GOT3 (cell line): ENCODE data around the gene RAI1.
"Not testable (repeated sequence)": the region's sequence is repeated elsewhere in the genome, so short reads cannot be mapped to it uniquely, and the experiment has no call there.

Experiments
- DNase-seq: peaks from one replicate; lab custom pipeline; 2025; ENCODE audit warnings: mixed read lengths; lab: John Stamatoyannopoulos, UW

RAI1 gene

DNA sequence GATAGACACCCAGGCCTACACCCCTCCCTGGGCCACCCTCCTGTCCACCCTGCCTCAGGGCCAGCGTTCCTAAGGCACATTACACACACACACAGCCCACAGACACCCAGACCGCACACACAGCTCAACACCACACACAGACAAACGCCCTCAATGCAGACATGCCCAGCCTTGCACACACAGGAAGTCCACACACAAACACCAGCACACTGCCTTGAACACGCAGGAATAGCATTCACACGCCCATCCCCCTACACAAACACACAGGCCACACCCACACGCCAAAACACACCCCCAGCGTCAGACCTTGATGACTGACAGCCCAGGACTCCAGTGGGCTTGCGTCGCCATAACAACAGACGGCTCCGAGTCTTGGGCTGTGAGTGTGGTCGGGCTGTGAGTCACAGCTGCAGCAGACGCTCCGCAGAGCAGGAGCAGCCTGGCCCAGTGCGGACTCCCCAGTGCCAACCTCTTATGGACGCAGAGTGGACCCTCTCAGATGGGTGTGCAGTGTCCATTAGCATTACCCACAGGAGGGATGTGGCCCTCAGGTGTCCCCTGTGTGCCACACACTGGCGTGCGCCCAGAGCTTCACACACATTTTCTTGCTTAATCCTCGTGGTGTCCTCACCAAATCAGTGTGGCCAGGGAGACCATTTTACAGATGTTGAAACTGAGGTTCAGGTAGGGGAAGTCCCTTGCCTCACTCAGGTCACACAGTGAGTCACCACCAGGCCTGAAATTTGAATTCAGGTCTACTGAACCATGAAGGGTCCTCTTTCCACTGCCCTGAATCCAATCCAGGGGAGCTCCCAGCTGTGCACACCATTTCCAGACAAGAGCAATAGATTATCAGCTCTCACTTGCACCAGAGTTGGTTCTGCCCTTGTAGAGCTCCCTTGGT lies 17.8 kb upstream of the RAI1 start:
- peak; percentile 23 for DNase-seq

DNA sequence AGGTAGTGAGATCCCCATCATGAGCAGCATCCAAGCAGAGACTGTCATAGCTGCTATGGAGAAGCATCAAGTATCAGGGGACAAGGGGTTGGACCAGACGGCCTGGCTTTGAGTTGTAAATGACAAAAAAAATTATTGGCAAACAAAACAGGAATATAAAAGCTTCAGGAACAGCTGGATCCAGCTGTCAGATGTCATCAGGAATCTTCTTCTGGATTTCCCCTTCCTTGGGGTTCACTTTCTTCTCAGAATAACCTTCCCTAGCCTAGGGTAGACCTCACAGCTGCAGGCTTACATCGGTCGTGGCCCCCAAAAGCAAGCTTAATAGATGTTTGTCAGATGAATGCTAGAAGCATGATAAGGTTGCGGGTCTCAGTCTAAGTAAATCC lies 17.2 kb upstream of the RAI1 start:
- no peak for DNase-seq

DNA sequence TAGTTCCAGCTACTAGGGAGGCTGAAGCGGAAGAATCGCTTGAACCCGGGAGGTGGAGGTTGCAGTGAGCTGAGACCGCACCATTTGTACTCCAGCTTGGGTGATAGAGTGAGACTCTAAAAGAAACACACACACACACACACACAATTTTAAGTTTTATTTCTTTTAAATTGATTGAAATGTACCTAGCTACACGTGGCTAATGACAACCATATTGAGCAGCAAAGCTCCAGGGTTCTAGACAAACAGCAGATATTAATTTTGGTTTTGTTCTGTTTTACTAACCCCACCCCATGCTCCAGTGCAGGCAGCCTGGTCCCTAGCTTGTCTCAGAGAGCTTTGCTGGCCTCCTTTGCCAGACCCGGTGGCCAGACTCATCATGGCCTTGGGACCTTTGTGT lies 16.0 kb upstream of the RAI1 start:
- no peak for DNase-seq

DNA sequence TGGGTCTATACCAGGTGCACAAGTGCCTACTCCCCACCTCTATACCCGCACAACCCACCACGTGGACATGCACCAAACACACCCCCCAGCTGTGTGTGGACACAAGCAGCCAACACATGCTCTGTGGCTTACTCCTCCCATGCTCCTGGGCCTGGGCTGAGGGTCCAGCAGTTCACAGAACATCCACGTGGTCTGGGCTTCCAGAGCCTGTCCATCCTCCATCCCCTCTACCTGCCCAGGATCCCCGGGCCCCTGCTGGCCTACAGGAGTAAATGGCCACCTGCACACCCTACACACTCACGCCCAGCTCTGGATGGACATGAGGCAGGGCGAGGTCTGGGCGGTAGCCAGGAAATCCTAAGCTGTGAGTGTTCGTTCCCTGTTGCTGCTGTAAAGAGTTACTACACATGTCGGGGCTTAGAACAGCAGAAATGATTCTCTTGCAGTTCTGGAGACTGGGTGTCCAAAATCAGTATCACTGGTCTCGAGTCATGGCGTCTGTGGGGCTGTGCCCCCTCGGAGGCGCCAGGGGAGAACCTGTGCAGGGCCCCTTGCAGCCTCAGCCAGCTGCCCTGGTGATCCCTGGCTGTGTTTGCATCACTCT lies 15.0 kb upstream of the RAI1 start:
- DNase-seq: no peak

DNA sequence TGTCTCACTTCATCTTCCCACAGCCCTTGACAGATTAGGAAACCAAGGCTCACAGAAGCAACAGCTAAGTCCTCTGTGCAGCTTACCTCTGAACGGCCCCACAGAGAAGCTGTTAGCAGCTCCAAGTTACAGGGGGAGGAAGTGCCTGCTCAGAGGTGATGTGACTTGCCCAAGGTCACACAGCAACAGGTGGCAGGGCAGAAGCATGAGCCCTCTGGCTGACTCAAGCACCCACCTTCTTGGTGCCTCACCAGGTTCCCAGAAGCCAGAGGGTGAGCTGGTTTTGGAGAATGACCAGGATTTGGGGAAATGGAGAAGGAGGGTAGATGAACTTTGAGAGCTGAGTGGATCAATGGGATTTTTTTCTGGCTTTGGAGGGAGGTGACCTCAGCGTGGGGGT lies 14.0 kb upstream of the RAI1 start:
- DNase-seq: no peak

DNA sequence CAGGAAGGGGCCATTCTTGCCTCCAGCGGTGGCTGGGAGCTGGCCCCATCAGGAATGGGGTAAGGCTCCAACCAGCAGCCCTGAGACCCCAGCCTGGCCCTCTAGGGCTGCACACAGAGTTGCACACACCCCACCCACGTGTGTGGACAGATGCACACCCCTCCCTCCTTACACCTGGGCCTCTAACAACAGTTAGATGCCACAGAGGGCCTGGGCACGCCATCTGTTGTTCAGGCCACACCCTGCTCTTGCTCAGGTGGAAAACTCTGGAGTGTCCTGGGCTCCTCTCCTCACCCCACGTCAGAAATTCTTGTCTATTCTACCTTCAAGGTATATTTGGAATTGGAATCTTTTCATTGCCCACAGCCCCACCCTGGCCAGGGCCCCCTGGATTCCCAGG lies 13.3 kb upstream of the RAI1 start:
- no peak for DNase-seq

DNA sequence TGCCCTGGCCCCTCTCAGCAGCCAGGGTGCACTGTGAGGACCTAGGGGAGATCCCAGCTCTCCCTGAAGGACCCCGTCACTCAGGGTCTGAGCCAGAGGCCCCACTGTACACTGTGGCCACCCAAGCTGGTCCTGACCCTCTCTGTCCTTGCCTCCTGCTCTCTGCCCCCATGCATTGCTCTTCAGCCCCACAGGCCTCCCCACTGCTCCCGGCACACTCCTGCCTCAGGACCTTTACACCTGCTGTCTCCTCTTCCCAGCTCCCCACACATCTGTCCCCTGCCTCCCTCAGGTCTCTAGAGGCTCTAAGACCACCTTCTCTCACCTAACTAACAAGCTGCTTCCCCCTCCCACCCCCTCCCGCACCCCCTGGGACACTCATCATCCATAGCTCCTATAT lies 12.9 kb upstream of the RAI1 start:
- DNase-seq: no peak

DNA sequence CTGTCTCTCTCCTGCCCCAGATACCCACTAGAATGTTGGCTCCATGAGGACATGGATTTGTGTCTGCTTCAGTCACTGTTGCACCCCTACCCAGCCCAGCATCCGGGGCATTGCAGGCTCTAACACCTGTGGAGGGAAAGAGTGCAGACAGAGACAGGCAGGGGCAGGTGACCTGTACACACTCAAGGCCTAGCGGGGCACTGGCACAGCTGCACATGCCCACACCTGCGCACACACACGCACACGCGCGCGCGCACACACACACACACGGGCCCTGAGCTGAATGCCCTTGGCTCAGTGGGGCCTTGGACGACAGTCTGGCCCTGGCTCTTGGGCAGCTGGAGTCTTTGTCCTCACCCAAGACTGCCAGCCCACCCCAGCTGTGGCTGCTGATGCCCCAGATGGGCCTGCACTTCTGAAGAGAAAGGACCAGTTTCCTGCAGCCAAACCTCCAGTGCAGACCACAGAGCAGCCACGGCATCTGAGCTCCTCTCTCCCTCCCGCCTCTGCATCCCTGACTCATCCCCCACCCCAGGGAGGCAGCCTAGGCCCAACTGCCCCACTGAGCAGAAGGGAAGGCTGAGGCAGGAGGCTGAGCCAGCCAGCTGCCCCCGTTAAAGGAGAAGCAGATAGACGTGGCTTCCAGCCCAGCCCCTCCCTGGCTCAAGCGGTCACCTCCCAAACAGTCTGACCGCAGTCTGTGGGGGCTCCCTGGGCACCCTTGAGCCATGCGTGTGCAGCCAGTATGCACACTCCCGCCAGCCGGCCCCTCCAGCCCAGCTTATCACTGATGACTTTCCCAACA lies 12.3 kb upstream of the RAI1 start:
- no peak for DNase-seq

DNA sequence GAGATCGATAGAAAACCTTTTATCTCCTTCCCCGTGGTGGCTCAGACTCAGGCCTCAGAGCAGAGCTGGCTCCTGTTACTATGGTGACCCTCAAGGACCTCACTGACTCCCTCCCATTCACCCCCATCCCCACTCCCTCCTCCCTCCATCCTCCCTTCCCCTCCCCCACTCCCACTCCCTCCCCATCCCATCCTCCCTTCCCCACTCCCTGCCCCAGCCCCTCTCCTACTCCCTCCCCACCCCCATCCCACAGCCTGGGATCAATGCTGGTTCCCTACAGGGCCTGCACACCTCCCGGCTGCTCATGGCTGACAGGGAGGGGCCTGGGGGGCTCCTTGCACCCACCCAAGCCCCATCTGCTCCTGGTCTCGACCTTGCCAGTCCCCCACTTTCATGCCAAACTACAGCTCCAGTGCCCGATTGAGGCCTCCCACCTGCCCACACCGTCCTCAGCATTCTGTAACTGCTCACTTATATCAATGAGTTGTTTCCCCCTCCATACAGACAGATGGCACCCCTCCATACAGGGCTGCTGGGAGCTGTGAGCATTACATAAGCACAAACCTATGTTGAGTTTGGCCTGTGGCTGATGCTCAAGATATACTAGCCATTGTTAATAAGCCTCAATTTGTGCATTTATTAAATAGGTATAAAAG lies 11.6 kb upstream of the RAI1 start:
- DNase-seq: no peak

DNA sequence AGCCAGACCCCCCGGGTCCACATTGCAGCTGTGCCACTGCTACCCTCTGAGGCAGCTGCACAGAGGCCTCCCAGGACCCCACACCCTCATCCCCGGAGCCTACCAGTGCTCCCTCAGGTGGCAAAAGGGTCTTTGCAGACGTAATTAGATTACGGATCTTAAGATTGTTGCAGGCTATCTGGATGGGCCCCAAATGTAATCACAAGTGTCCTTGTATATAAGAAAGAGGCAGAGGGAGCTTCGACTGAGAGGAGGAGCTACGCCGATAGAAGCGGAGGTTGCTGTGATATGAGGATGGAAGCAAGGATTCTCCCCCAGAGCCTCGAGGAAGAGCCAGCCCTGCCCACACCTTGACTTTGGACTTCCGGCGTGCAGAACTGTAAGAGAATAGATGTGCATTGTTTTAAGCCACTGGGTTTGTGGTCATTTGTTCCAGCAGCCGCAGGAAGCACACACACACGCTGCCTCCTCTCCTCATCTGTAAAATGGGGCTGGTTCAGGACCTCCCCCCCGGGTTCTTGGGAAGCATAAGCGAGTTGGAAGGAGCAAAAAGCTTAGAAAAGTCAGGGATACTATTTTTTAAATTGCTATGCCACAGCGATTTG lies 10.5 kb upstream of the RAI1 start:
- no peak for DNase-seq

DNA sequence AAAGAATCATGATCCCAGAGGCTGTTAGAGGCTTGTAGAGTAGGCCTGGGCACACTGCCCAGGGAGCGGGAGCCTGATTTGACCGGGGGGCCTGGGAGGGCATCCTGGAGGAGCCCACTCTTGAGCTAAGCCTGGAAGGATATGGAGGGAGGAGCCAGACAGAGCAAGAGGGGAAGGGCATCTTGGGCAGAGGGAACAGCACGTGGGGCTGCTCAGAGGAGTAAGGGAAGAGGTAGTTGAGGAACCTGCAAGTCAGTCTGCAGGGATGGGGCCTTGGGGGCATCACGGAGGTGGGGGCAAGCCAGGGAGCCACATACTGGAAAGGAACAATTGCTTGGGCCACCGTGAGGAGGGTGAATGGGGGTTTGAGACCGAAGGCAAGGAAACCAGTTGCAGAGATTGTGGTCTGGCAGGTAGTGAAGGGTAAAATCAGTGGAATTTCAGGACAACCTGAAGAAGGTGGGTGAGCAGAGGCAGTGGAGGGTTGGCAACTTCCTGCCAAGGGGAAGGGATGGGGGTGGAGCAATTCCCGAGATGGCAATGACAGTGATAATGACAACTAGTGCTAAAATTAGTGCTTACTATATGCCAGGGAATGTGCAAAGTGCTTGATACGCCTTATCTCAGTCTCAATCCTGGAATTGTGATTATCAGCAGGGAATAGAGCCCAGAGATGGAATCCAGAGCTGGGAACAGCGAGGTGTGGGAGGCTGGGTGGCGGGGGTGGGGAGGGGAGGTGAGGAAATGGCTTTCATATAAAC lies 9.7 kb upstream of the RAI1 start:
- no peak for DNase-seq

DNA sequence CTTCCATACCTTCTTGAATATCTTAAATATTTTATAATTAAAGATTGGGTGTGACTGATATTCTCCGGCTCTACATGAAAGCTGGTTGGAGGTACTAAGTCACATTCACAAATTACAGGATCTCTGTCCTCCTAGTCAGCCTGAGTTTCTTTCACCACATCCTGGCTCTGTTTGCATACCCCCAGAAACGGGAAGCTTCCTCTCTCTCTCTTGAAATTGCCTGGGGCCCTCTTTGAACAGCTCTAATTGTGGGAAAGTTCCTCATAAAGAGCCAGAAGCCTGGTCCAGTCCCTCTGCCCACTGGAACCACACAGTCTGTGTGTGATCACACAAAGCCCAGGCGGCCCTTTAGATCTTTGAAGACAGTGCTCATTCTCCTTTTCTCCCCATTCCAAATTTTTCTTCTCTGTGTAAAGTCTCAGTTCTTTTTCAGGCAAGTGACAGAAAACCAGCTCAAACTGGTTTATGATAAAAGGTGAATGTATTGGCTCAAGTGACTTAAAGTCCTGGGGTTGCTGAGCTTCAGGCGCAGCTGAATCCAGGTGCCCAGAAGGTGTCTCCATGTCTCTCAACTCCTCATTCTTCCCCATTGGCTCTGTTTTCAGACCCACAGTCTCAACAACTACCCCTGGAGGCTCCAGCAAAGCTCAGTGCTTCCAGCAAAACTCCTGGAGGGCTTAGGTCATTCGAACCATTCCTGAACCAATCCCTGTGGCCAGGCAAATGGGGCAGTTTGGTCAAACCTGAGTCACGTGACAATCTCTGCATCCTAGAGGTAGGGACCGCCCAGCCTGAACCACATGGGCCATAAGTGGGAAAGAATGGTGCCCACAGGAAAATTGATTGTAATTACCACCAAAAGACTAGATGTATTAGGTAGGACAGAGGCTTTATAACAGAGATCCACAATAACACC lies 8.5 kb upstream of the RAI1 start:
- DNase-seq: no peak

DNA sequence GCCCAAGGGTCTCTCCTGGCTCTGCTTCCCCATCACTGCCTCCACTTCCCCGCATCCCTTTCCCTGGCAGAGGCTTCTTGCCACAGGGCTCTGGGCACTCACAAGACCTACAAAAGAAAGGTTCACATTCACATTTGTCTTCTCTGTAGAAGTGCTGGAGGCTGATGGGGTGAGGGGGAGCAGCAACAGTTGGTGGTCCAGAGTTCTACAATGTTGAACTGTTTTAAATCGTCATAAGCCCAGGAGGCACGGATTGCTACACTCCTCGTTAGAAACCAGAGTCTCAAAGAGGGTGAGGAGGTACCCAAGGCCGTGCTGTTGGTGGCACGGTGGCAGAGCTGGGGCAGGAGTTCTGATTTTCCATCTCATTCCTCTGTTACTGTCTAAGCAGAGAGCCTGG lies 5.8 kb upstream of the RAI1 start:
- no peak for DNase-seq

DNA sequence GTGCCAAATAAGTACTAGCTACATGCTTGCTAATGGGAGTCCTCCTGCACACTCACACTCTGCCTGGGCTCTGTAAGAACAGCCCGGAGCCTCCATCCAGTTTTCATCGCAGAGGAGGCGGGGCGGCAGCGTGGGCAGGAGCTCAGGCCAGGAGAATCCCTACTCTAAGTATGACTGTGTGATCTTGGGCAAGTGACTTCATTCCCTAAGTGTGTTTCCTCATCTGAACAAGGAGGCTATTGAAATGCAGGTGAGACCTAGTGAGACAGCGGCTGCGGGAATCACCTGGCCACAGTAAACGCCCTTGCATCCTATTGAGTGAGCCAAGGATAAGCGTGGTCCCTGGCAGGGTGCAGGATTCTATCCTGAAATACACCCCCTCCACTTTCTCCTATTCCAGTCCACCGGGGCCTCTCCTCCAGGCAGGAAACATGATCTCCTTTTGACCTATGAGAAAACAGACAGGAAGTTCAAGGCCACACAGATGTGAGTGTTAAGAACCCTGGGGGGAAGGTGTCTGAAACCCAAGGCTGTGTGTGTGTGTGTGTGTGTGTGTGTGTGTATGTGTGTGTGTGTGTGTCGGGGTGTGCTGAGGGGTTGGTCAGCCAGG lies 5.2 kb upstream of the RAI1 start:
- DNase-seq: no peak

DNA sequence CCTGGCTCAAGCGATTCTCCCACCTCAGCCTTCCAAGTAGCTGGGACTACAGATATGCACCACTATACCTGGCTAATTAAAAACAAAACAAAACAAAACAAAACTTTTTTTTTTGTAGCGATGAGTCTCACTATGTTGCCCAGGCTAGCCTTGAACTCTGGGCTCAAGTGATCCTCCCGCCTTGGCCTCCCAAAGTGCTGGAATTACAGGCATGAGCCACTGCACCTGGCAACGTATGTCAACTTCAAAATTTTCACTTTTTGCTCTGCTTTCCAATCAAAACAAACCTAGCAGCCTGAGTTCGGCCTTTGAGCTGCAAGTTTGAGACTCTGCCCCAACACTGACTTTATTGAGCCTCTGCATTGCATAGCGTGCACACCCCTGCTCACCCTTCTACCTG lies 4.5 kb upstream of the RAI1 start:
- no peak for DNase-seq

DNA sequence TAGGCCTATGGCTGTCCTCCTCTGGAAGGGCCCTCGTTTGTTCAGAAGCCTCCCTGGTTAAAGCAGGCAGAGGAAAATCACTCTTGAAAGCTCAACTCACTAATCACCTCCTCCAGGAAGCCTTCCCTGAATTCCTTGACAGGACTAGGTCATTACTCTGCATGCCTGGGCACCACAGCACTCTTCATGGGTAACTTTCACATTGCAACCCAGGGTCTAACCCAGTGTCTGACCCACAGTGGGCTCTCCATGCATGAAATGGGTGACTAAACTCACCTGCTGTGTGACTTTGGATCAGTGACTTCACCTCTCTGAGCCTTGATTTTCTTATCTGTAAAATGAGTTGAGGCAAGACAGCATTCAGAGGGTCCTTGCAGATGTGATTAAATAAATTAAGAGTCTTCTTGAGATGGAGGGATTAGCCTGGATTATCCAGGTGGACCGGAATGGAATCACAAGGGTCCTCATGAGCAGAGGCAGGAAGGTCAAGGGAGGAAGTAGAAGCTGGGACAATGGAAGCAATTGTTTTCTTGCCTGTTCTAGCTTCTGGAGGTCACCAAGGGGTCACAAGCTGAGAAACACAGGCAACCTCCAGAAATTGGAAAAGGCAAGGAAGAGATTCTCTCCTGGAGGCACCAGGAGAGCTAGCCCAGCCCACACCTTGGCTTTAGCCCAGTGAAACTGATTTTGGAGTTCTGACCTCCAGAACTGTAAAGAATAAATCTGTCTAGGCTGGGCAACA lies 3.8 kb upstream of the RAI1 start:
- no peak for DNase-seq

DNA sequence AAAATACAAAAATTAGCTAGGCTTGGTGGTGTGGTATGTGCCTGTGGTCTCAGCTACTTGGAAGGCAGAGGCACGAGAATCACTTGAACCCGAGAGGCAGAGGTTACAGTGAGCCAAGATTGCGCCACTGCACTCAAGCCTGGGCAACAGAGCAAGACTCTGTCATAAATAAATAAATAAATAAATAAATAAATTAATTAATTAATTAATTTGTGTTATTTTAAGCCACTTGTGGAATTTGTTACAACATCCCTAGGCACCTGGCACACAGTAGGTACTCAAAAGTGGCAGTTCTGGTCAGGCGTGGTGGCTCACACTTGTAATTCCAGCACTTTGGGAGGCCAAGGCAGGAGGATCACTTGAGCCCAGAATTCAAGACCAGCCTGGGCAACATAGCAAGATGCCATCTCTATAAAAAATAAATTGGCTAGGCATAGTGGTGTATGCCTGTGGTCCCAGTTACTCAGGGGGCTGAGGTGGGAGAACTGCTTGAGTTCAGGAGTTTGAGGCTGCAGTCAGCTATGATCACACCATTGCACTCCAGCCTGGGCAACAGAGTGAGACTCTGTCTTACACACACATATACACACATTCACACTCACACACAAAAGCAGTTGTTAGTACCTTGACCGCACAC lies 3.1 kb upstream of the RAI1 start:
- DNase-seq: not testable (repeated sequence)

DNA sequence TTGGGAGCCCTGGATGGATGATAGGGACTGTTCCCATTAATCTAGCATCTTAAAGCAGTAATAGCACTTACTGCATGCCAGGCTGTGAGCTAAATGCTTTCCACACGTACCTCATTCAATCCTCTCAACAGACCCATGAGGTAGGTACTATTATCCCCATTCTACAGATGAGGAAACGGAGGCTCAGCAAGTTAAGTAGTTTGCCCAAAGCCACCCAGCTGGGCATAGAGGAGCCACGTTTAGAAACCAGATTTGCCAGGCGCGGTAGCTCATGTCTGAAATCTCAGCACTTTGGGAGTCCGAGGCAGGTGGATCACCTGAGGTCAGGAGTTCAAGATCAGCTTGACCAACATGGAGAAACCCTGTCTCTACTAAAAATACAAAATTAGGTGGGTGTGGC lies 2.0 kb upstream of the RAI1 start:
- DNase-seq: no peak
